Cerebellar cortex (tissue), 1 donor: ENCODE data around the gene DMD.

Source experiments
- DNase-seq: peaks from one replicate; pipeline ENCODE4 v3.0.0-alpha.2; 2015; ENCODE audit warnings: low spot score

DMD gene

GRCh38 chrX:31272472-31272775 lies 1938.9 kb downstream of the DMD start:
- no peak for DNase-seq

GRCh38 chrX:31271615-31272471 lies 1939.5 kb downstream of the DMD start:
- no peak for DNase-seq

GRCh38 chrX:31269914-31270313 lies 1941.4 kb downstream of the DMD start:
- DNase-seq = no peak

GRCh38 chrX:31268359-31268758 lies 1943.0 kb downstream of the DMD start:
- no peak for DNase-seq

- DNase-seq = peak; percentile 33
Observed at GRCh38 chrX:31266203-31267076, 1944.9 kb downstream of the DMD start.

- no peak for DNase-seq
Observed at GRCh38 chrX:31265383-31265782, 1946.0 kb downstream of the DMD start.

- DNase-seq = no peak
Observed at GRCh38 chrX:31260351-31260750, 1951.0 kb downstream of the DMD start.

- DNase-seq = no peak
Observed at GRCh38 chrX:31258166-31258565, 1953.2 kb downstream of the DMD start.

- no peak for DNase-seq
Observed at GRCh38 chrX:31255310-31256033, 1955.9 kb downstream of the DMD start.

GRCh38 chrX:31252133-31252532 lies 1959.2 kb downstream of the DMD start:
- no peak for DNase-seq

- DNase-seq = no peak
Observed at GRCh38 chrX:31251336-31251735, 1960.0 kb downstream of the DMD start.

- no peak for DNase-seq
Observed at GRCh38 chrX:31245714-31246113, 1965.6 kb downstream of the DMD start.

GRCh38 chrX:31243804-31244203 lies 1967.5 kb downstream of the DMD start:
- no peak for DNase-seq

GRCh38 chrX:31240982-31241381 lies 1970.4 kb downstream of the DMD start:
- DNase-seq = no peak

- no peak for DNase-seq
Observed at GRCh38 chrX:31237189-31237588, 1974.2 kb downstream of the DMD start.

GRCh38 chrX:31236231-31236630 lies 1975.1 kb downstream of the DMD start:
- DNase-seq = no peak

GRCh38 chrX:31233941-31234496 lies 1977.3 kb downstream of the DMD start:
- no peak for DNase-seq

- peak; percentile 25 for DNase-seq
Observed at GRCh38 chrX:31232506-31232905, 1978.8 kb downstream of the DMD start.

GRCh38 chrX:31228909-31229308 lies 1982.4 kb downstream of the DMD start:
- DNase-seq = no peak

GRCh38 chrX:31228415-31228832 lies 1982.9 kb downstream of the DMD start:
- DNase-seq = no peak

GRCh38 chrX:31227250-31227649 lies 1984.1 kb downstream of the DMD start:
- no peak for DNase-seq

- DNase-seq = no peak
Observed at GRCh38 chrX:31225819-31226218, 1985.5 kb downstream of the DMD start.
